HG02885 (cell line): ENCODE results near the gene PDE9A.
"Not testable (repeated sequence)": the region's sequence is repeated elsewhere in the genome, so short reads cannot be mapped to it uniquely, and the experiment has no call there.

Experiments
- ATAC-seq: cut with Tn5 transposase; IDR thresholded peaks from one replicate; pipeline ENCODE4 v1.9.1; 2021; ENCODE audit warnings: mild to moderate bottlenecking; ENCODE audit not compliant: unreplicated experiment, poor library complexity

PDE9A gene

DNA sequence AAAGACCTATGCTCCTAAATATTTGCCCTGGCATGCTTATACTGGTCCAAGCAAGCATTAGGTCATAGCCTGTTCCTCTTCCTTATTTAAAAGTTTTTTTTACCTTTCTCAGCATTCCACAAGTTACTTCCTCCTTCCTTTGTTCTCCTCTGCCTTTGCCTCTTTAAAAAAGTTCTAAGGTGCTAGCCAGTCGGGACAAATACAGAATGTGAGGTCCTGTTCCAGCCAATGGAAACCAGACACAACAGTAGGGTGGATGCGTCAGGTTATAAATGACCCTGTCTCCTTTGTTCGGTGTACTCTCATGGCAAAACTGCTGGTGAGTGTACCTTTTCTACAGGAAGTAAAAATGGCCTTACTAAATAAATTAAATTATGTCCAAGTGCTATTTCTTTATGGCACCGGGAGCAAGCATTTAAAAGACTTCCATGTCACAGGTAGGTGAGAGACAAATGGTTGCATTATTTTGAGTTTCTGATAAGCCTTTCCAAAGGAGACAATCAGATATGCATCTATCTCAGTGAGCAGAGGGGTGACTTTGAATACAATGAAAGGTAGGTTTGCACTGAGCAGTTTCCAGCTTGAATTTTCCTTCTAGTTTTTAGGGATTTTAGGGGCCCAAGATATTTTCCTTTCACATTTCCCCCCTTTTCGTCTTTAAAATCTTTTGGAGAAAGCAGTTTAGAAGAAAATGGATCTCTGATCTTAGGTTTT, 159.3 kb downstream of the PDE9A start:
- ATAC-seq, result not testable (repeated sequence)

DNA sequence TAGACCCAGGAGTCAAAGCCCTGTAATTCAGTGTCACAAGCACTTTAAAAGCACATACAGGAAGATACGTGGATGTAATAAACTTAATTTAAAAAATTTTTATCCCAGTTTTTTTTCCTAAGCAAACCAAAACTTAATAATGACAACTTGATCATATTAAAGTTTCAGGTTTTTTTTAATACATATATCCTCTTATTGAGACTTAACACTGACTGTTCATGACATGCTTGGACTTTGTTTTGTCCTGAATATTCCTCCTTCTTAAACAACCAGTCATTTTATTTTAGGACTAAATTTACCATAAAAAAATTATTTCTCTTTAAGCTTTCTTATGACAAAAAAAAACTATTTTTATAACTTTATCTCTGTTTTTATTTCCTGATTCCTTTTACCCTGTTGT, 161.8 kb downstream of the PDE9A start:
- ATAC-seq, result no peak

DNA sequence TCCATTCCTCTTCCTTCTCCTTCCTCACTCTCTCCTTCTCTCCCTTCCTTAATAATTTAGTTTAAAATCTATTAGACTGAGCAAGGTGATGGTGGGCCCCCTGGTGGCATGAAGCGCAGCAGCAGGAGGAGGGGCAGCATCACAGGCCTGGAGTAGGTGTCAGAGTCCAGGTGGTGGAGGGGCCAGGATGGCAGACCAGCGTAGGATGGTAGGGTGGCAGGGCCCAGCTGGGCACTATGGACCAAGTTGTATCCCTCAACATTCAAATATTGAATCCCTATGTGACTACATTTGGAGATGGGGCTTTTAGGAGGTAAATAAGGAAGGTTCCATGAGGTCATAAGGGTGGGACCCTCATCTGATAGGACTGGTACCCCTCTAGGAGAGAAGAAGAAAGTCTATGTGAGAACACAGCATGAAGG, 164.9 kb downstream of the PDE9A start:
- no peak for ATAC-seq

DNA sequence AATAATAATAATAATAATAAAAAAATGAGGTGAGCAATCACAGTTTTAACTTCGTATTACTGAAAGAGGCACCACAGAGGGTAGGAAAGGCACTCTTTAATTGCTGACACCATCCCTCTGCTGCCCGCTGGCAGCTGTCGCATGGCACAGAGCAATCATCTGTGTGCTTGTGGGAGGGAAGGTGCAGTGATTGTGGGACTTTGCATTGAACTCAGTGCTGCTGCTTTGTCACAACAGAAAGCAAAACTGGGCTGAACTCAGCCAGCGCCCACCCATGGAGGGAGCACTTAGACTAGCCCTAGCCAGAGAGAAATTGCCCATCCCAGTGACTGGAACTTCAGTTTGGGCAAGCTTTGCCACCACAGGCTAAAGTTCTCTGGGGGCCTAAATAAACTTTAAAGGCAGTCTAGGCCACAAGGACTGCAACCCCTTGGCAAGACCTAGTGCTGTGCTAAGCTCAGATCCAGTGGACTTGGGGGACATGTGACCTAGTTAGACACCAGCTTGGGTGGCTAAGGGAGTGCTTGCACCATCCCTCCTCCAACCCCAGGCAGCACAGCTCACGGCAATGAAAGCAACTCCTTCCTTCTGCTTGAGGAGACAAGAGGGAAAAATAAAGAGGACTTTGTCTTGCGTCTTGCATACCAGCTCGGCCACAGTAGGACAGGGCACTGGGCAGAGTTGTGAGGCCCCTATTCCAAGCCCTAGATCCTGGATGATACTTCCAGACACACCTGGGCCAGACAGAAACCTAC, 166.6 kb downstream of the PDE9A start:
- ATAC-seq, result no peak

DNA sequence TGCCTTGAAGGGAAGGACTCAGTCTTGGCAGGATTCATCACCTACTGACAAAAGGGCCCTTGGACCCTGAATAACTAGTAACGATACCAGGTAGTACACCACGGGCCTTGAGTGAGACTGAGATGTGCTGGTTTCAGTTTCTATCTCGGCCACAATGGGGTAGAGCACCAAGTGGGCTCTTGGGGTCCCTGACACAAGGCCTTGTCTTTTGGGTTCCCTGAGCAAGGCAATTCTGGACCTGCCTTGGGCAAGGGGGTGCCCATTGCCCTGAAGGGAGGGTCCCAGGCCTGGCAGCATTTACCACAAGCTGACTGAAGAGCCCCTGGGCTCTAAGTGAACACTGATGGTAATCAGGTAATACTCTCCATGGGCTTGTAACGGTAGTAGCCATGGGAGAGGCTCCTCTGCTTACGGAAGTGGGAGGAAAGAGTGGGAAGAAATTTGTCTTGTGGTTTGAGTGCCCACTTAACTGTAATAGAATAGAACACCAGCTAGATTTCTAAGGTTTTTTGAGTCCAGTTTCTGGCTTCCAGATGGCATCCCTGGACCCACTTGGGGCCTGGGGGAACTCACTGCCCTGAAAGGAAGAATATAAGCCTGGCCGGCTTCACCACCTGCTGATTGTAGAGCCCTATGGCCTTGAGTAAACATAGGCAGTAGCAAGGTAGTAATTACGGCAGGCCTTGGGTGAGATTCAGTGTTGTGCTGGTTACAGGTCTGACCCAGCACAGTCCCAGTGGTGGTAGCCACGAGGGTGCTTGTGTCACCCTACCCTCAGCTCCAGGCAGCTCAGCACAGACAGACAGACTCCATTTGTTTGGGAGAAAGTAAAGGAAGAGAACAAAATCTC, 167.4 kb downstream of the PDE9A start:
- no peak for ATAC-seq
